HEK293 (cell line): ENCODE data around the gene WNT7B.

Experiments used
- CTCF ChIA-PET: fragments of 350-600 bp; formaldehyde crosslinking; extraction: SDS; loops from one replicate; lab custom pipeline; 2021; ENCODE audit warnings: antibody characterized with exemption; lab: Yijun Ruan, JAX
- POLR2A ChIA-PET: fragments of 300-600 bp; formaldehyde crosslinking; extraction: SDS; loops from one replicate; lab custom pipeline; 2020; ENCODE audit warnings: antibody characterized with exemption, inconsistent platforms; lab: Yijun Ruan, JAX
- H3K27ac ChIP-seq: fragments of 200-500 bp; sonication (Bioruptor generic); 2 replicates; pipeline ENCODE4 v1.5.1; 2014; ENCODE audit warnings: low read depth, low read length, control low read depth, inconsistent platforms; ENCODE audit errors: extremely low read depth
- H3K36me3 ChIP-seq, 2 experiments: fragments of 200-500 bp in 1 of 2; sonication (Bioruptor generic) in 1 of 2; 1 replicate in 1 of 2; 2 replicates in 1 of 2; pipeline ENCODE4 v1.5.1; 2014 to 2017; ENCODE audit warnings: inconsistent platforms in 2 of 2, low read length in 2 of 2; ENCODE audit not compliant: control insufficient read depth in 2 of 2, insufficient read depth in 1 of 2
- H3K4me1 ChIP-seq: fragments of 200-500 bp; sonication (Bioruptor generic); 2 replicates; pipeline ENCODE4 v1.5.1; 2014; ENCODE audit warnings: mild to moderate bottlenecking, low read length, inconsistent platforms; ENCODE audit not compliant: control insufficient read depth, insufficient read depth
- H3K4me3 ChIP-seq: 2 replicates; pipeline ENCODE4 v1.5.1; 2011; ENCODE audit warnings: low read depth, mild to moderate bottlenecking, control low read depth, low read length, moderate library complexity
- H3K9me3 ChIP-seq: fragments of 200-500 bp; sonication (Bioruptor generic); 2 replicates; pipeline ENCODE4 v1.5.1; 2014; ENCODE audit warnings: low read depth, low read length, inconsistent platforms; ENCODE audit not compliant: control insufficient read depth, insufficient read depth
- IKZF3 ChIP-seq: fragments of 450-650 bp; IDR thresholded peaks from 2 replicates; pipeline ENCODE4 v1.5.0; 2018; ENCODE audit warnings: missing biosample characterization, mild to moderate bottlenecking, missing genetic modification characterization, moderate library complexity
- KLF9 ChIP-seq: fragments of 450-650 bp; formaldehyde crosslinking; IDR thresholded peaks from 2 replicates; pipeline ENCODE4 v1.5.1; 2016; ENCODE audit warnings: missing biosample characterization, missing genetic modification characterization, low read depth
- SCRT2 ChIP-seq: fragments of 450-650 bp; formaldehyde crosslinking; IDR thresholded peaks from 2 replicates; pipeline ENCODE4 v1.5.1; 2016; ENCODE audit warnings: missing biosample characterization, missing genetic modification characterization
- TRIM28 ChIP-seq: IDR thresholded peaks from 2 replicates; pipeline ENCODE4 v1.6.1; 2011; ENCODE audit warnings: low read length, control low read depth, borderline replicate concordance
- ZNF148 ChIP-seq: fragments of 450-650 bp; formaldehyde crosslinking; IDR thresholded peaks from 2 replicates; pipeline ENCODE4 v1.5.0; 2017; ENCODE audit warnings: missing biosample characterization, missing genetic modification characterization, borderline replicate concordance
- ZNF2 ChIP-seq: fragments of 450-650 bp; formaldehyde crosslinking; IDR thresholded peaks from 2 replicates; pipeline ENCODE4 v1.5.1; 2016; ENCODE audit warnings: missing biosample characterization, missing genetic modification characterization
- ZNF214 ChIP-seq: fragments of 450-650 bp; formaldehyde crosslinking; IDR thresholded peaks from 2 replicates; pipeline ENCODE4 v1.5.1; 2017; ENCODE audit warnings: missing biosample characterization, mild to moderate bottlenecking, missing genetic modification characterization, borderline replicate concordance
- ZNF311 ChIP-seq: fragments of 450-650 bp; formaldehyde crosslinking; IDR thresholded peaks from 2 replicates; pipeline ENCODE4 v1.5.1; 2017; ENCODE audit warnings: missing biosample characterization, missing genetic modification characterization, borderline replicate concordance
- ZNF335 ChIP-seq: fragments of 450-650 bp; formaldehyde crosslinking; conservative IDR thresholded peaks from 2 replicates; pipeline ENCODE4 v1.5.1; 2016; ENCODE audit warnings: missing biosample characterization, missing genetic modification characterization
- ZNF366 ChIP-seq: fragments of 450-650 bp; formaldehyde crosslinking; conservative IDR thresholded peaks from 2 replicates; pipeline ENCODE4 v1.5.1; 2016; ENCODE audit warnings: missing biosample characterization, missing genetic modification characterization
- ZNF426 ChIP-seq: fragments of 450-650 bp; formaldehyde crosslinking; IDR thresholded peaks from 2 replicates; pipeline ENCODE4 v1.5.1; 2017; ENCODE audit warnings: missing biosample characterization, missing genetic modification characterization, mild to moderate bottlenecking, inconsistent platforms, moderate library complexity
- ZNF510 ChIP-seq: fragments of 450-650 bp; formaldehyde crosslinking; IDR thresholded peaks from 2 replicates; pipeline ENCODE4 v1.5.1; 2018; ENCODE audit warnings: mild to moderate bottlenecking, missing genetic modification characterization, missing biosample characterization; ENCODE audit not compliant: insufficient replicate concordance
- ZNF621 ChIP-seq: fragments of 450-650 bp; formaldehyde crosslinking; IDR thresholded peaks from 2 replicates; pipeline ENCODE4 v1.5.1; 2017; ENCODE audit warnings: missing biosample characterization, missing genetic modification characterization
- ZNF76 ChIP-seq: fragments of 450-650 bp; formaldehyde crosslinking; IDR thresholded peaks from 2 replicates; pipeline ENCODE4; 2016; ENCODE audit warnings: low read depth, missing biosample characterization, missing genetic modification characterization, borderline replicate concordance
- TF ChIP-seq, protein P1 (sequence below): fragments of 450-650 bp; formaldehyde crosslinking; IDR thresholded peaks from 2 replicates; pipeline ENCODE4 v1.5.1; 2016; ENCODE audit warnings: missing biosample characterization, missing genetic modification characterization
- TF ChIP-seq, protein P2 (sequence below): fragments of 450-650 bp; formaldehyde crosslinking; IDR thresholded peaks from 2 replicates; pipeline ENCODE4 v1.5.1; 2016; ENCODE audit warnings: missing biosample characterization, missing genetic modification characterization
- TF ChIP-seq, protein P3 (sequence below): fragments of 450-650 bp; formaldehyde crosslinking; IDR thresholded peaks from 2 replicates; pipeline ENCODE4 v1.5.1; 2016; ENCODE audit warnings: missing biosample characterization, missing genetic modification characterization

Gene WNT7B

GRCh38 chr22:45971408-45972028 lies 5.4 kb downstream of the WNT7B start (continued):
- TF ChIP-seq, protein P1, sequence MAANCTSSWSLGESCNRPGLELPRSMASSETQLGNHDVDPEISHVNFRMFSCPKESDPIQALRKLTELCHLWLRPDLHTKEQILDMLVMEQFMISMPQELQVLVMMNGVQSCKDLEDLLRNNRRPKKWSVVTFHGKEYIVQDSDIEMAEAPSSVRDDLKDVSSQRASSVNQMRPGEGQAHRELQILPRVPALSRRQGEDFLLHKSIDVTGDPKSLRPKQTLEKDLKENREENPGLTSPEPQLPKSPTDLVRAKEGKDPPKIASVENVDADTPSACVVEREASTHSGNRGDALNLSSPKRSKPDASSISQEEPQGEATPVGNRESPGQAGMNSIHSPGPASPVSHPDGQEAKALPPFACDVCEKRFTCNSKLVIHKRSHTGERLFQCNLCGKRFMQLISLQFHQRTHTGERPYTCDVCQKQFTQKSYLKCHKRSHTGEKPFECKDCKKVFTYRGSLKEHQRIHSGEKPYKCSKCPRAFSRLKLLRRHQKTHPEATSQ (tag by site-specific recombination), result no peak
- TF ChIP-seq ZNF148 (tag by site-specific recombination) (no peak), KLF9 (tag by site-specific recombination) (no peak), ZNF510 (no peak), SCRT2 (tag by site-specific recombination) (no peak), ZNF335 (no peak), ZNF2 (tag by site-specific recombination) (no peak), ZNF76 (tag by site-specific recombination) (no peak), TRIM28 (no peak)
- TF ChIP-seq, protein P2, sequence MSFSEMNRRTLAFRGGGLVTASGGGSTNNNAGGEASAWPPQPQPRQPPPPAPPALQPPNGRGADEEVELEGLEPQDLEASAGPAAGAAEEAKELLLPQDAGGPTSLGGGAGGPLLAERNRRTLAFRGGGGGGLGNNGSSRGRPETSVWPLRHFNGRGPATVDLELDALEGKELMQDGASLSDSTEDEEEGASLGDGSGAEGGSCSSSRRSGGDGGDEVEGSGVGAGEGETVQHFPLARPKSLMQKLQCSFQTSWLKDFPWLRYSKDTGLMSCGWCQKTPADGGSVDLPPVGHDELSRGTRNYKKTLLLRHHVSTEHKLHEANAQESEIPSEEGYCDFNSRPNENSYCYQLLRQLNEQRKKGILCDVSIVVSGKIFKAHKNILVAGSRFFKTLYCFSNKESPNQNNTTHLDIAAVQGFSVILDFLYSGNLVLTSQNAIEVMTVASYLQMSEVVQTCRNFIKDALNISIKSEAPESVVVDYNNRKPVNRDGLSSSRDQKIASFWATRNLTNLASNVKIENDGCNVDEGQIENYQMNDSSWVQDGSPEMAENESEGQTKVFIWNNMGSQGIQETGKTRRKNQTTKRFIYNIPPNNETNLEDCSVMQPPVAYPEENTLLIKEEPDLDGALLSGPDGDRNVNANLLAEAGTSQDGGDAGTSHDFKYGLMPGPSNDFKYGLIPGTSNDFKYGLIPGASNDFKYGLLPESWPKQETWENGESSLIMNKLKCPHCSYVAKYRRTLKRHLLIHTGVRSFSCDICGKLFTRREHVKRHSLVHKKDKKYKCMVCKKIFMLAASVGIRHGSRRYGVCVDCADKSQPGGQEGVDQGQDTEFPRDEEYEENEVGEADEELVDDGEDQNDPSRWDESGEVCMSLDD (tag by site-specific recombination), result no peak

GRCh38 chr22:45970705-45971407 lies 6.1 kb downstream of the WNT7B start:
- Histone ChIP-seq H3K4me1 (peaks cover 4% of the 10 kb centered on the region), H3K27ac (no peak overlapping the region), H3K4me3 (no peak overlapping the region), H3K36me3 (no peaks in the 10 kb centered on the region), H3K9me3 (no peaks in the 10 kb centered on the region)
- no peak for TF ChIP-seq ZNF366 (tag by site-specific recombination)
- TF ChIP-seq ZNF311 (tag by site-specific recombination), result no peak
- no peak for TF ChIP-seq ZNF426
- TF ChIP-seq, protein P3, sequence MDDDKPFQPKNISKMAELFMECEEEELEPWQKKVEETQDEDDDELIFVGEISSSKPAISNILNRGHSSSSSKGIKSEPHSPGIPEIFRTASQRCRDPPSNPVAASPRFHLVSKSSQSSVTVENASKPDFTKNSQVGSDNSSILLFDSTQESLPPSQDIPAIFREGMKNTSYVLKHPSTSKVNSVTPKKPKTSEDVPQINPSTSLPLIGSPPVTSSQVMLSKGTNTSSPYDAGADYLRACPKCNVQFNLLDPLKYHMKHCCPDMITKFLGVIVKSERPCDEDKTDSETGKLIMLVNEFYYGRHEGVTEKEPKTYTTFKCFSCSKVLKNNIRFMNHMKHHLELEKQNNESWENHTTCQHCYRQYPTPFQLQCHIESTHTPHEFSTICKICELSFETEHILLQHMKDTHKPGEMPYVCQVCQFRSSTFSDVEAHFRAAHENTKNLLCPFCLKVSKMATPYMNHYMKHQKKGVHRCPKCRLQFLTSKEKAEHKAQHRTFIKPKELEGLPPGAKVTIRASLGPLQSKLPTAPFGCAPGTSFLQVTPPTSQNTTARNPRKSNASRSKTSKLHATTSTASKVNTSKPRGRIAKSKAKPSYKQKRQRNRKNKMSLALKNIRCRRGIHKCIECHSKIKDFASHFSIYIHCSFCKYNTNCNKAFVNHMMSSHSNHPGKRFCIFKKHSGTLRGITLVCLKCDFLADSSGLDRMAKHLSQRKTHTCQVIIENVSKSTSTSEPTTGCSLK (tag by site-specific recombination), result no peak
- TF ChIP-seq IKZF3, result no peak
- no peak for TF ChIP-seq ZNF214 (tag by site-specific recombination)
- no peak for TF ChIP-seq ZNF621
- ChIA-PET CTCF (interaction anchor here (0.6 to 2.4 kb wide), 2 partner anchors 107 to 617 kb away, joined by 3 to 12 read pairs; no protein-coding TSS in a partner anchor), POLR2A (no interaction called here)
